NCI-H345 treated with DMSO at 0.1 percent for 48 hours (cell line): ENCODE data around the gene ZNF678.
"Not testable (repeated sequence)": the region's sequence is repeated elsewhere in the genome, so short reads cannot be mapped to it uniquely, and the experiment has no call there.

Experiments
- DNase-seq: peaks from one replicate; lab custom pipeline; 2025; ENCODE audit not compliant: unreplicated experiment; lab: John Stamatoyannopoulos, UW

The ZNF678 gene

GRCh38 chr1:227596222-227596621 is 32.9 kb downstream of the ZNF678 start:
- DNase-seq = not testable (repeated sequence)

GRCh38 chr1:227603327-227603726 is 40.0 kb downstream of the ZNF678 start:
- DNase-seq = no peak

GRCh38 chr1:227604446-227604845 is 41.1 kb downstream of the ZNF678 start:
- no peak for DNase-seq

- not testable (repeated sequence) for DNase-seq
Observed at GRCh38 chr1:227606271-227606670, 42.9 kb downstream of the ZNF678 start.

- no peak for DNase-seq
Observed at GRCh38 chr1:227607336-227607898, 44.1 kb downstream of the ZNF678 start.

GRCh38 chr1:227612658-227613057 is 49.3 kb downstream of the ZNF678 start:
- no peak for DNase-seq

GRCh38 chr1:227613526-227613925 is 50.2 kb downstream of the ZNF678 start:
- no peak for DNase-seq

- no peak for DNase-seq
Observed at GRCh38 chr1:227621211-227621610, 57.9 kb downstream of the ZNF678 start.

GRCh38 chr1:227622739-227623475 is 59.6 kb downstream of the ZNF678 start:
- no peak for DNase-seq

- DNase-seq = no peak
Observed at GRCh38 chr1:227632325-227632724, 69.0 kb downstream of the ZNF678 start.

GRCh38 chr1:227635596-227635995 is 72.2 kb downstream of the ZNF678 start:
- DNase-seq = no peak

- no peak for DNase-seq
Observed at GRCh38 chr1:227654431-227654830, 91.1 kb downstream of the ZNF678 start.

GRCh38 chr1:227654858-227655752 is 91.7 kb downstream of the ZNF678 start:
- DNase-seq = no peak

GRCh38 chr1:227661495-227661894 is 98.1 kb downstream of the ZNF678 start:
- no peak for DNase-seq

- DNase-seq = no peak
Observed at GRCh38 chr1:227662933-227663332, 99.6 kb downstream of the ZNF678 start.

- DNase-seq = no peak
Observed at GRCh38 chr1:227666286-227666685, 102.9 kb downstream of the ZNF678 start.

GRCh38 chr1:227673441-227673840 is 110.1 kb downstream of the ZNF678 start:
- DNase-seq = no peak

GRCh38 chr1:227685807-227686206 is 122.5 kb downstream of the ZNF678 start:
- DNase-seq = no peak

GRCh38 chr1:227697321-227697864 is 134.0 kb downstream of the ZNF678 start:
- DNase-seq = no peak

- DNase-seq = not testable (repeated sequence)
Observed at GRCh38 chr1:227701631-227702030, 138.3 kb downstream of the ZNF678 start.

GRCh38 chr1:227707846-227708245 is 144.5 kb downstream of the ZNF678 start:
- no peak for DNase-seq
